H9 (cell line): ENCODE results near the gene ELF1. TPM values are rescaled to one million over a fixed set of nuclear protein-coding genes. Genes with fewer than 3 reads are reported as not detected.

Experiments used
- DNase-seq: peaks from one replicate; pipeline ENCODE4 v3.0.0-alpha.2; 2017
- H2AFZ ChIP-seq: one replicate; pipeline ENCODE4 v1.6.1; 2013; ENCODE audit warnings: mild to moderate bottlenecking, low read length, control low read depth, moderate library complexity
- H2AK5ac ChIP-seq: 2 replicates; pipeline ENCODE4 v1.6.1; 2013; ENCODE audit warnings: low read length, control low read depth, mixed read lengths; ENCODE audit not compliant: insufficient read length
- H2BK120ac ChIP-seq: one replicate; pipeline ENCODE4 v1.6.1; 2013; ENCODE audit warnings: low read depth, mild to moderate bottlenecking, low read length, control low read depth, inconsistent platforms; ENCODE audit not compliant: poor library complexity, severe bottlenecking
- H2BK12ac ChIP-seq: 2 replicates; pipeline ENCODE4 v1.6.1; 2013; ENCODE audit warnings: low read length, control low read depth, mixed read lengths, low read depth; ENCODE audit not compliant: insufficient read length
- H2BK15ac ChIP-seq: 2 replicates; pipeline ENCODE4 v1.6.1; 2013; ENCODE audit warnings: low read depth, low read length, control low read depth
- H2BK20ac ChIP-seq: one replicate; pipeline ENCODE4 v1.6.1; 2013; ENCODE audit warnings: low read depth, mild to moderate bottlenecking, low read length, control low read depth, inconsistent platforms; ENCODE audit not compliant: poor library complexity, severe bottlenecking
- H2BK5ac ChIP-seq: 2 replicates; pipeline ENCODE4 v1.6.1; 2013; ENCODE audit warnings: low read length, control low read depth, mixed read lengths; ENCODE audit not compliant: insufficient read length
- H3K14ac ChIP-seq: 2 replicates; pipeline ENCODE4 v1.6.1; 2013; ENCODE audit warnings: low read length, control low read depth; ENCODE audit not compliant: insufficient read depth
- H3K18ac ChIP-seq: 2 replicates; pipeline ENCODE4 v1.6.1; 2013; ENCODE audit warnings: low read depth, mild to moderate bottlenecking, mixed read lengths, low read length, control low read depth; ENCODE audit not compliant: insufficient read length
- H3K23ac ChIP-seq: 2 replicates; pipeline ENCODE4 v1.6.1; 2013; ENCODE audit warnings: low read length, control low read depth, mixed read lengths, low read depth; ENCODE audit not compliant: insufficient read length
- H3K23me2 ChIP-seq: 2 replicates; pipeline ENCODE4 v1.6.1; 2013; ENCODE audit warnings: low read depth, mild to moderate bottlenecking, mixed read lengths, low read length, control low read depth; ENCODE audit not compliant: insufficient read length, poor library complexity, severe bottlenecking
- H3K27ac ChIP-seq: 2 replicates; pipeline ENCODE4 v1.5.1; 2013; ENCODE audit warnings: low read length, control low read depth, mixed read lengths, low read depth; ENCODE audit not compliant: insufficient read length
- H3K27me3 ChIP-seq: 2 replicates; pipeline ENCODE4 v1.6.1; 2013; ENCODE audit warnings: low read length, control low read depth, inconsistent platforms; ENCODE audit not compliant: insufficient read depth
- H3K4ac ChIP-seq: 2 replicates; pipeline ENCODE4 v1.6.1; 2013; ENCODE audit warnings: low read depth, mild to moderate bottlenecking, control low read depth, inconsistent platforms, low read length, moderate library complexity
- H3K4me1 ChIP-seq: 2 replicates; pipeline ENCODE4 v1.6.1; 2013; ENCODE audit warnings: low read length, control low read depth, inconsistent platforms; ENCODE audit not compliant: insufficient read depth
- H3K4me2 ChIP-seq: 2 replicates; pipeline ENCODE4 v1.6.1; 2013; ENCODE audit warnings: low read length, control low read depth, mixed read lengths; ENCODE audit not compliant: insufficient read length, insufficient read depth
- H3K56ac ChIP-seq: 2 replicates; pipeline ENCODE4 v1.6.1; 2013; ENCODE audit warnings: low read depth, mild to moderate bottlenecking, mixed read lengths, low read length, control low read depth; ENCODE audit not compliant: insufficient read length
- H3K79me1 ChIP-seq: 2 replicates; pipeline ENCODE4 v1.6.1; 2013; ENCODE audit warnings: low read depth, mild to moderate bottlenecking, moderate library complexity, low read length, control low read depth, inconsistent platforms; ENCODE audit not compliant: insufficient read depth, poor library complexity, severe bottlenecking
- H3K79me2 ChIP-seq: 2 replicates; pipeline ENCODE4 v1.6.1; 2013; ENCODE audit warnings: low read length, control low read depth, inconsistent platforms; ENCODE audit not compliant: insufficient read depth
- H3K9ac ChIP-seq: 2 replicates; pipeline ENCODE4 v1.6.1; 2013; ENCODE audit warnings: low read length, control low read depth, mixed read lengths; ENCODE audit not compliant: insufficient read length; ENCODE audit errors: extremely low read depth
- H3K9me3 ChIP-seq: one replicate; pipeline ENCODE4 v1.6.1; 2013; ENCODE audit warnings: low read depth, low read length, inconsistent platforms; ENCODE audit not compliant: control insufficient read depth
- H3T11ph ChIP-seq: one replicate; pipeline ENCODE4 v1.6.1; 2013; ENCODE audit warnings: mild to moderate bottlenecking, low read length, control low read depth, inconsistent platforms
- H4K20me1 ChIP-seq: one replicate; pipeline ENCODE4 v1.6.1; 2013; ENCODE audit not compliant: control insufficient read depth, insufficient read length, insufficient read depth
- H4K5ac ChIP-seq: 2 replicates; pipeline ENCODE4 v1.6.1; 2013; ENCODE audit warnings: low read depth, mild to moderate bottlenecking, mixed read lengths, low read length, control low read depth; ENCODE audit not compliant: insufficient read length
- H4K8ac ChIP-seq: replicated peaks from 2 replicates; pipeline ENCODE4 v1.6.1; 2013; ENCODE audit warnings: low read length, control low read depth, mixed read lengths, low read depth; ENCODE audit not compliant: insufficient read length
- H4K91ac ChIP-seq: 2 replicates; pipeline ENCODE4 v1.6.1; 2013; ENCODE audit warnings: low read depth, mild to moderate bottlenecking, moderate library complexity, mixed read lengths, low read length, control low read depth; ENCODE audit not compliant: insufficient read length
- H3K27ac Mint-ChIP-seq, 3 experiments: 2 replicates in 2 of 3; 3 replicates in 1 of 3; pipeline ENCODE4 v1.8.0; 2020 to 2021; ENCODE audit warnings: mixed read lengths in 3 of 3, mild to moderate bottlenecking in 1 of 3, moderate library complexity in 1 of 3
- H3K27me3 Mint-ChIP-seq: 2 replicates; pipeline ENCODE4 v1.8.0; 2021; ENCODE audit warnings: low read depth, mild to moderate bottlenecking, moderate library complexity, mixed read lengths
- H3K36me3 Mint-ChIP-seq, 3 experiments: 2 replicates in 2 of 3; 3 replicates in 1 of 3; pipeline ENCODE4 v1.8.0; 2020 to 2021; ENCODE audit warnings: low read depth in 3 of 3, mixed read lengths in 3 of 3; ENCODE audit not compliant: insufficient read depth in 1 of 3
- H3K4me1 Mint-ChIP-seq, 2 experiments: 2 replicates each; pipeline ENCODE4 v1.8.0; 2020; ENCODE audit warnings: mixed read lengths in 2 of 2
- H3K4me3 Mint-ChIP-seq, 2 experiments: 2 replicates in 1 of 2; 3 replicates in 1 of 2; pipeline ENCODE4 v1.8.0; 2020 to 2021; ENCODE audit warnings: mild to moderate bottlenecking in 2 of 2, mixed read lengths in 2 of 2, moderate library complexity in 1 of 2
- H3K9me3 Mint-ChIP-seq, 2 experiments: 2 replicates in 1 of 2; 3 replicates in 1 of 2; pipeline ENCODE4 v1.8.0; 2020; ENCODE audit warnings: mild to moderate bottlenecking in 2 of 2, mixed read lengths in 2 of 2, moderate library complexity in 1 of 2
- CTCF ChIP-seq: fragments of 200-600 bp; sonication (generic); conservative IDR thresholded peaks from 3 replicates; pipeline ENCODE4 v1.8.0; 2021; ENCODE audit warnings: antibody characterized with exemption, mild to moderate bottlenecking
- total RNA-seq: library from RNA; stranded (reverse); gene quantifications from 2 replicates; pipeline ENCODE4 v1.2.1, GENCODE V29; 2021

ELF1 gene
- total RNA-seq, 1 experiment from 2014 or later: 15.5 TPM

DNA sequence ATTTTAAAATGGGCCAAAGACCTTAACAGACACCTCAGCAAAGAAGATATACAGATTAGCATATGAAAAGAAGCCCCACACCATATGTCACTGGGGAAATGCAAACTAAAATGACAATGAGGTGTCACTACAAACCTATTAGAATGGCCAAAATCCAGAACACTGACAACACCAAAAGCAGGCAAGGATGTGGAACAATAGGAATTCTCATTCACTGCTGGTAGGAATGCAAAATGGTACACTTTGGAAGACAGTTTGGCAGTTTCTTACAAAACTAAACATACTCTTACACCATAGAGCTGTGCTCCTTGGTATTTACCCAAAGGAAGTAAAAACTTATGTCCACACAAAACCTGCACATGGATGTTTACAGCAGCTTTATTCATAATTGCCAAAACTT lies 23.1 kb downstream of the ELF1 start:
- H4K8ac ChIP-seq: no peak overlapping the region
- H3K23me2 ChIP-seq: no peaks in the 10 kb centered on the region
- no peak overlapping the region for H3K4ac ChIP-seq
- H4K20me1 ChIP-seq: no peaks in the 10 kb centered on the region
- H3K36me3 Mint-ChIP-seq: peaks cover 0 to 9% (median 3%) of the 10 kb centered on the region in 3 experiments; a peak in 3 of 7 replicates
- no peak overlapping the region for H4K91ac ChIP-seq
- H3K4me3 Mint-ChIP-seq: no peak overlapping the region
- H2BK12ac ChIP-seq: no peak overlapping the region
- no peak overlapping the region for H3K27ac ChIP-seq
- no peak overlapping the region for H3K23ac ChIP-seq
- H3K9ac ChIP-seq: no peak overlapping the region
- DNase-seq: no peak
- H3K79me2 ChIP-seq: no peaks in the 10 kb centered on the region
- no peak overlapping the region for H2BK15ac ChIP-seq
- no peak overlapping the region for H2AFZ ChIP-seq
- H3K9me3 ChIP-seq: no peaks in the 10 kb centered on the region
- no peak for TF ChIP-seq CTCF
- no peak overlapping the region for H3K56ac ChIP-seq
- no peak overlapping the region for H3K14ac ChIP-seq
- H2BK120ac ChIP-seq: no peak overlapping the region
- H3K9me3 Mint-ChIP-seq: peaks cover 0 to 7% of the 10 kb centered on the region in 2 experiments; a peak in 1 of 5 replicates
- H3K27me3 Mint-ChIP-seq: no peaks in the 10 kb centered on the region
- no peaks in the 10 kb centered on the region for H3K79me1 ChIP-seq
- no peaks in the 10 kb centered on the region for H3K4me1 ChIP-seq
- no peak overlapping the region for H3K4me2 ChIP-seq
- H2BK20ac ChIP-seq: no peak overlapping the region
- no peak overlapping the region for H2AK5ac ChIP-seq
- H4K5ac ChIP-seq: no peak overlapping the region
- H3K18ac ChIP-seq: no peak overlapping the region
- H3K27ac Mint-ChIP-seq: no peak overlapping the region
- H3K27me3 ChIP-seq: no peaks in the 10 kb centered on the region
- no peak overlapping the region for H3T11ph ChIP-seq
- H2BK5ac ChIP-seq: no peak overlapping the region
- H3K4me1 Mint-ChIP-seq: peaks cover 19 to 22% of the 10 kb centered on the region in 2 experiments
